ENCODE data around the gene HDAC4. TPM values are rescaled to one million over a fixed set of nuclear protein-coding genes. Genes with fewer than 3 reads are reported as not detected.
A peak's percentile ranks its signal among the peaks of the same experiment; 100 is the strongest.

HDAC4 gene
- total and polyA plus RNA-seq, 10 of the 15 experiments (the other 5 are each of a cell fraction or from before 2014, with no cell fraction given) = 0.22 to 15.7 (median 4.8) TPM

DNA sequence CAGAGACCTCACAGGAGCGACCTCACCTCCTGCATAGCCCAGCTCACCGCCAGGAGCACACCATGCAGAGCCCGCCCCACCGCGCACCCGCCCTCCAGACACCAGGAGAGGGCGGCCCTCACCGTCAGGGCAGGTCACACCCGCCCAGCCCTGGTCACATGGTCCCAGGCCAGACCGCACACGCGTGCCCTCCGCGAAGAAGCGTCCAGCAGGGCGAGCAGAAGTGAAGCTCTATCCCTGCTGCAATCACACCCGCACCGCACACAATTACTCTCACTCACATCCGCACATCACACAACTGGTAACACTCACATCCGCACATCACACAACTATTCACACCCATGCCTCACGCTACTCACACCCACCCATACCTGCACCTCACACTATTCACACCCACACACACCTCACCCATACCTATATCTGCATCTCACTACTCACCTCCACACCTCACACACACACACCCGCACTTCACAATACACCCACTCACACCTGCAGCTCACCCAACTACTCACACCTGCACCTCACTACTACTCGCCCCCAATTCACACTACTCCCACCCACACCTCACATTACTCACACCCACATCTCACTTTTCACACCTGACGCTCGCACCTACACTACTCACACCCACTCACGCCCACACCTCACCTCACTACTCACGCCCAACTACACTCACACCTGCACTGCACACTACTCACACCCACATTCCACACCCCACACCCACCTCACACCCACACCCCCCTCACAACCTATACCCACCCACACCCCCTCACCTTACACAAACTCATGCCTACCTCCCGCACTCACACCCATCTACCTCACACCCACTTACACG lies 242.0 kb downstream of the HDAC4 start:
- Histone ChIP-seq H3K4me1 (ENCODE audit: control insufficient read depth, insufficient read depth, low read length) (no peaks in the 10 kb centered on the region), H3K27me3 (replicated peaks in 1 of 2; ENCODE audit: control insufficient read depth in 2 of 2, insufficient read depth in 2 of 2, low read length in 1 of 2) (no peaks in the 10 kb centered on the region), H2AFZ (ENCODE audit: control insufficient read depth, low read depth, low read length) (no peak overlapping the region), H4K20me1 (ENCODE audit: control insufficient read depth, insufficient read depth) (no peaks in the 10 kb centered on the region), H3K27ac (ENCODE audit: control insufficient read depth, insufficient read depth) (no peak overlapping the region), H3K36me3 (ENCODE audit: control insufficient read depth in 2 of 2, insufficient read depth in 2 of 2, low read length in 1 of 2) (peaks cover 0 to 2% of the 10 kb centered on the region in 2 experiments; a peak in 2 of 4 replicates), H3K9ac (ENCODE audit: control insufficient read depth, insufficient read depth, low read length) (no peak overlapping the region), H3K79me2 (ENCODE audit: control insufficient read depth, insufficient read depth, low read length) (no peaks in the 10 kb centered on the region), H3K4me2 (ENCODE audit: control insufficient read depth, insufficient read depth) (no peak overlapping the region), H3K9me3 (replicated peaks; ENCODE audit: control insufficient read depth, insufficient read depth, low read length) (no peaks in the 10 kb centered on the region; the same call in 2 of the 3 replicates), H3K4me3 (no peak overlapping the region)
- ChIA-PET POLR2A (no interaction called here), RAD21 (ENCODE audit: unreplicated experiment) (no interaction called here), CTCF (no interaction called here), SMC1A (ENCODE audit: uncharacterized antibody, unreplicated experiment) (no interaction called here)
- in situ Hi-C loops (cut with MboI) (no loop called here), intact Hi-C loops (cut with micrococcal nuclease; ENCODE audit: unreplicated experiment) (no loop called here)
- FAIRE-seq (no peak), ATAC-seq (no peak), DNase-seq (ENCODE audit: low read depth, low spot score) (no peak)
- TF ChIP-seq, protein P1, sequence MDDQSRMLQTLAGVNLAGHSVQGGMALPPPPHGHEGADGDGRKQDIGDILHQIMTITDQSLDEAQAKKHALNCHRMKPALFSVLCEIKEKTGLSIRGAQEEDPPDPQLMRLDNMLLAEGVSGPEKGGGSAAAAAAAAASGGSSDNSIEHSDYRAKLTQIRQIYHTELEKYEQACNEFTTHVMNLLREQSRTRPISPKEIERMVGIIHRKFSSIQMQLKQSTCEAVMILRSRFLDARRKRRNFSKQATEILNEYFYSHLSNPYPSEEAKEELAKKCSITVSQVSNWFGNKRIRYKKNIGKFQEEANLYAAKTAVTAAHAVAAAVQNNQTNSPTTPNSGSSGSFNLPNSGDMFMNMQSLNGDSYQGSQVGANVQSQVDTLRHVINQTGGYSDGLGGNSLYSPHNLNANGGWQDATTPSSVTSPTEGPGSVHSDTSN (IDR thresholded peaks at IDR 0.05; ENCODE audit: insufficient replicate concordance, low read depth, low read length) = peak; percentile 44
- TF ChIP-seq SMC3 (IDR thresholded peaks at IDR 0.05; ENCODE audit: borderline replicate concordance, low read length) = no peak
- peak; percentile 80; the same call in 1 of the 2 replicates for TF ChIP-seq TCF3 (IDR thresholded peaks at IDR 0.05; ENCODE audit: borderline replicate concordance, insufficient read depth, low read depth, low read length)
- TF ChIP-seq, protein P2, sequence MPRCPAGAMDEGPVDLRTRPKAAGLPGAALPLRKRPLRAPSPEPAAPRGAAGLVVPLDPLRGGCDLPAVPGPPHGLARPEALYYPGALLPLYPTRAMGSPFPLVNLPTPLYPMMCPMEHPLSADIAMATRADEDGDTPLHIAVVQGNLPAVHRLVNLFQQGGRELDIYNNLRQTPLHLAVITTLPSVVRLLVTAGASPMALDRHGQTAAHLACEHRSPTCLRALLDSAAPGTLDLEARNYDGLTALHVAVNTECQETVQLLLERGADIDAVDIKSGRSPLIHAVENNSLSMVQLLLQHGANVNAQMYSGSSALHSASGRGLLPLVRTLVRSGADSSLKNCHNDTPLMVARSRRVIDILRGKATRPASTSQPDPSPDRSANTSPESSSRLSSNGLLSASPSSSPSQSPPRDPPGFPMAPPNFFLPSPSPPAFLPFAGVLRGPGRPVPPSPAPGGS (IDR thresholded peaks at IDR 0.05; ENCODE audit: borderline replicate concordance, insufficient read depth, low read depth, low read length, poor library complexity, severe bottlenecking) = peak; percentile 95
- 92% methylated on average over 21 of the region's 29 CpGs for WGBS (ENCODE audit: insufficient coverage, insufficient replicate concordance, low lambda C conversion rate, missing lambda C conversion rate)
- no TSS peak for BruUV-seq (replicated peaks)

Data from GM12878 (cell line).